RWPE1 (cell line): ENCODE results near the gene CLMN.

ENCODE experiments used
- CTCF ChIA-PET: fragments of 350-600 bp; sonication (Branson Sonifier 250); formaldehyde crosslinking; extraction: SDS; loops from one replicate; lab custom pipeline; 2021; lab: Yijun Ruan, JAX
- POLR2A ChIA-PET: fragments of 400-600 bp; formaldehyde crosslinking; extraction: SDS; loops from one replicate; lab custom pipeline; 2020; ENCODE audit warnings: antibody characterized with exemption; ENCODE audit not compliant: low non-redundant PET; lab: Yijun Ruan, JAX
- DNase-seq: peaks from one replicate; pipeline ENCODE4 v3.0.0; 2012; ENCODE audit warnings: low spot score
- H3K27ac ChIP-seq: fragments of 450-650 bp; 2 replicates; pipeline ENCODE4 v1.5.1; 2017
- CTCF ChIP-seq: fragments of 450-650 bp; conservative IDR thresholded peaks from 2 replicates; pipeline ENCODE4 v1.5.1; 2017; ENCODE audit warnings: low read depth, mild to moderate bottlenecking

Gene CLMN

GRCh38 chr14:95300002-95300696 is 19.6 kb downstream of the CLMN start:
- TF ChIP-seq CTCF = no peak
- no peak overlapping the region for H3K27ac ChIP-seq
- ChIA-PET CTCF (interaction anchor here (1.0 kb wide), 1 partner anchor 14 kb away, joined by 3 read pairs; no protein-coding TSS in a partner anchor), POLR2A (no interaction called here)
- no peak for DNase-seq

DNA sequence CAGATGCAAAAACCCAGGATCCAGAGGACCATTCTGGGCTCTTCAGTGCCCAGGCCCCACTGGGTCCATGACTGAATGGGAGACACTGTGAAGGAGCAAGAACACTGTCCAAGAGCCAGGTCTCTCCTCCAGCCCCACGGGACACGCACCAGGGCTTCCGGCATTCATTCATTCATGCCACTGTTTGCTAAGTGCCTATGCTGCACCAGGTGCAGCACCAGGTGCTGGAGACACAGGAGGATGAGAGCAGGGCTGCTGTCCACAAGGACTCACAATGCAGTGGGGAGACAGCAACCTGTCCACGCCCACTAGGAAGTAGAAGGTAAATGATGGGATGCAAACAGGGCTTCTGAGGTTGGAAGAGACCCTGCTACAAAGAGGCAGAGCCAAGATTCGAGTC is 20.4 kb downstream of the CLMN start:
- ChIA-PET POLR2A (no interaction called here), CTCF (interaction anchor here (1.0 kb wide), 1 partner anchor 15 kb away, joined by 3 read pairs; no protein-coding TSS in a partner anchor)
- no peak overlapping the region for H3K27ac ChIP-seq
- DNase-seq = no peak
- TF ChIP-seq CTCF = no peak

GRCh38 chr14:95297832-95298231 is 21.9 kb downstream of the CLMN start:
- ChIA-PET POLR2A (no interaction called here), CTCF (no interaction called here)
- TF ChIP-seq CTCF = no peak
- DNase-seq = no peak
- H3K27ac ChIP-seq = no peak overlapping the region

DNA sequence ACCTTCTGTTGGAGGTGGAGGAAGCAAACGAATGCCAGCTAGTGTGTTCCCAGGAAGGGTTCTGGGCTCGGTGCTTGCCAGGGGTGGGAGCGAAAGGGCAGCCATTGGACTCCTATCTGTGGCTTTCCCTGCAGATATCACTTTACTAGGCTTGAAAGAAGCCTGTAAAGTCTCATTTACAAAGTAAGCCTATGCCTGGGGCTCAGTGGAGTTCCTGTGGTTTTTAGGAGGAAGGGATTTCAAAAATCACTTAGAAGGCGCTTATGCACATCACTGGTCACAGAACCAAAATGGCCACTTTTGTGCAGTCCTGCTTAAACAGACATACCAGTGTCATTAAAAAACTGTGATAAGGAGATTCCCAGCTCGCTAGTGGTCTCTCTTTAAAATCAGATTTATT is 22.7 kb downstream of the CLMN start:
- CTCF ChIA-PET = no interaction called here
- TF ChIP-seq CTCF = no peak
- POLR2A ChIA-PET = no interaction called here
- DNase-seq = no peak
- H3K27ac ChIP-seq = no peak overlapping the region

- ChIA-PET POLR2A (no interaction called here), CTCF (no interaction called here)
- no peak overlapping the region for H3K27ac ChIP-seq
- no peak for TF ChIP-seq CTCF
- no peak for DNase-seq
Measured at GRCh38 chr14:95295600-95296376, 23.9 kb downstream of the CLMN start.

DNA sequence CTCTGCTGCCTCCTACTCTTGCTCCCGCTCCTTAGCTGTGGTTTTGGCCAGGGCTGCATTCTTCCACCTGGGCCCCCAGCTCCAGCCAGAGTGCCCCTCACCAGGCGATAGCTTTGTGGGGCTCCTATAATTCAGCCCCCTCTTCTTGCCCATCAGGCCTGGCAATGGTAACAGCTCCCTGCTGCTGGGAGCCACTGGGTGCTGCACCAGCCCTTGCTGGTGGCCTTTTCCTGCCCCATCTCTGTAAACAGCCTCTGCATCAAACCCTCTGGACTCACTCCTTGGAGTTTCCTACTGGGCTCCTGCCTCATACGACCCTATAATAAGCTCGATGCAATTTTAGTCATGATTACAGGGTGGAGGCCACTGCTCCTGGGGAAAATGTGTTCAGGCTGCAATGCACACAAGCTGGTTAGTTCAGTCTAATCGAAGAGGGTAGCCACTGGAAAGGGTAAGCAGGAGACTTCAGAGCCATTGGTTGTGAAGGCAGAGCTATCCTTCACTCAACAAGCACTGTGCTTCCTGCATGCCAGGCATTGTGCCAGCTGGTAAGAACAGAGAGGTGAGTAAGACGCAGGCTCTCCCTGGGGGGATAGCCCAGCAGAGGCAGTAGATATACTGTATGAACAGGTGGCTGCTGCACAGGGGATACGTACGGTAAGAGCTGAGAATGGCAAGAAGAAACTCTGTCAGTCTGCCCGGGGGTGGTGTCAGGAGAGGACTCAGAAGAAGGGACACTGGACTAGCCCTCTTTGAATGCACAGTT is 24.7 kb downstream of the CLMN start:
- H3K27ac ChIP-seq = peak overlapping the region; percentile 3; the same call in 1 of the 2 replicates
- DNase-seq = peak; percentile 64
- ChIA-PET CTCF (no interaction called here), POLR2A (no interaction called here)
- TF ChIP-seq CTCF = no peak
